GM21576 (cell line): ENCODE results near the gene CDH12.
"Not testable (repeated sequence)": the region's sequence is repeated elsewhere in the genome, so short reads cannot be mapped to it uniquely, and the experiment has no call there.

Experiments
- ATAC-seq: cut with Tn5 transposase; IDR thresholded peaks from one replicate; pipeline ENCODE4 v1.9.1; 2021; ENCODE audit warnings: mild to moderate bottlenecking, moderate library complexity; ENCODE audit not compliant: unreplicated experiment

The CDH12 gene

DNA sequence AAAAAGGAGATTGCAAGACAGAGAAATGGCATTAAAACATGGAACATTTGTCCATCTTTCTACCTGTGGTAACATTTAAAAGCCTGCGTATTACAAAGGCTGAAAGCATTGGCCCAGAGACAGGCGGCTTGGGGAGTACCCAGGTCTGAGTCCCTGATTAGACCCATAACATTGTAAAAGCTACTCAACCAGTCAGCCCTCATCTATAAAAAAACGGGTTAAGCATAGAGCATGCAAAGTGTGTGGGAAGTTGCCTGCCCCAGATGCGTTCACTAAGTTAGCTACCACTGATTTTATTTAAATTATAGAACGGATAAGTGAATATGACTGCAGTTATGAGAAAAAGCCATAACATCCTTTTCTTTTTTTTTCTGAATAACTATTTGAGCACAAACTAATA lies 276.1 kb downstream of the CDH12 start:
- ATAC-seq = no peak

DNA sequence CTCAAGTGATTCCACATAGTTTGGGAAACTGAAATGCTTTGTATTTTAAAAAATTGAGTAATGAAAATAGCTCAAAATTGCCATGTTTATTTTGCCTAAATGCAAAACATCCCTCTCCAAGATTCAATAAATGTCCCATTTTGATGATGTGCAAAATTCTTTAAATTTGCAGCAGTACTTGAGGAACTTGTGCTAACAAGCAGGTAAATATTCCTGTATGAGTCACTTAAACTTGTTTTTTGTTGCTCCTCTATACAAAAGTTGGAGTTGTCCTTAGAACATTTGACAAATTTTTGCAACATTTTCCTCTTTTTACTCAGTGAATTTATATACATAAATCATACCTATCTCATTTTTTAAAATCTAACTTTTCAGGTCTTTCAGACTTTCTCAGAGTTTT lies 280.2 kb downstream of the CDH12 start:
- no peak for ATAC-seq

DNA sequence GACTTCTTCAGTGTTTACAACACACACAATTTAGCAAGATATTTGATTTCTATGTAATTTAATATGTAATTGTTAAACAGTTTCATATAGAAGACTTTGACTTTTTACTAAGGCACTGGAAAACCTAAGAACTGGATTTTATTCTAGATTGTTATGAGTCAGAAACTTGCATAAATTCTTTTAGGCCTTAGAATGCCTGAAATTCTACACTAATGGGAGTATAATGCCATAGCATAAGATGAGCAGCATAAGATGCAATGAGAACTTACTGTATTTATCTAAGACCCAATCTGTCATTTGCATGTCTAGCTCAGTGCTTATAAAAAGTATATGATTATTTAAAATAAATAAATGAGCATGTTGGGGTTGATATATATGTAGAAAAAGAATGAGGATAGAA lies 285.2 kb downstream of the CDH12 start:
- ATAC-seq = no peak

DNA sequence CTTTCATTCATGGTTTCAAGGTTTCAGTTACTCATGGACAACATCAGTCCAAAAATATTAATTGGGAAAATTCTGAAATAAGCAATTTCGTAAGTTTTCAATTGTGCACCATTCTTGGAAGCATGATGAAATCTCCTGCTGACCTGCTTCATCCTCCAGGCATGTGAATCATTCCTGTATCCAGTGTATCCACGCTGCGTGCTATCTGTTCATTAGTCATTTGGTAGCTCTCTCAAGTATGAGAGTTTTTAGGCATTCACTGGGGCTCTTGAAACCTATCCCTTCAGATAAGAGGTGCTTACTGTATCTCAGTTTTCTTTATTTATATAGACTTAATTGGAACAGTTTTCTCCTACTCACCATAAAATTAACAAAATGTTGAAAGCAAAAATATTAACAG lies 293.0 kb downstream of the CDH12 start:
- no peak for ATAC-seq

DNA sequence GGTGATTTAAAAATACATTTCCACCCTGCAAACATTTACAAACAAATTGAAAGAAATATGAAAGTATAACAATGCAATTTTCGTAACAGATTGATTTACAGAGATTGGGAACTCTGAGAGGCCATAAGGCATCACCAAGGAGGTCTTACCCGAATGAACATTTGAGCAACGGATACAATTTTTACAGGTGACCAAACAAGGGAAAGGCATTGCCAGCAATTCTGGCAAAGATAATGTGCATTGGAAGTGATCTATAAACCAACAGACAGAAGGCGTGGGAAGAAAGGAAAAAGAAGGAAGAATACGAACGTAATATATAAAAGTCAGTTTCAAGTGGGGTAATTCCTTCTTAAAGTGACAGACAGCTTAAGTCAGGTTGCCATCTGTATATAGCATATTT lies 295.9 kb downstream of the CDH12 start:
- no peak for ATAC-seq

DNA sequence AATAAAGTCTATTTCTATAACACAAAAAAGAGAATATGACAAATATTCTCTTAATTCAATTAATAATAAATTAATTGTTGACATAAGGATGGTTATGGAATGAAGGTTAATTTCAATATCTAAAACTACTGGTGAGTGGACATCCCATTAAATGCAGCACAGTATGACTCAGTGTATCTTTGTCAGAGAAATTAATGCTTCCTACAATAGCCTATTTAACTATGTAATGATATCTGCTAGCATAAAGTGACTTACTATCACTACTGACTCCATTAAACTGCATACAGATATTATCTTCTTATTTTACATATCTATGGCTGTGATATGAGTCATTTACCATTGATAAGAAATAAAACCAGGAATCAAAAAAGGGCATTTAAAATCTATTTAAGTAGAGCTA lies 298.7 kb downstream of the CDH12 start:
- ATAC-seq = no peak

DNA sequence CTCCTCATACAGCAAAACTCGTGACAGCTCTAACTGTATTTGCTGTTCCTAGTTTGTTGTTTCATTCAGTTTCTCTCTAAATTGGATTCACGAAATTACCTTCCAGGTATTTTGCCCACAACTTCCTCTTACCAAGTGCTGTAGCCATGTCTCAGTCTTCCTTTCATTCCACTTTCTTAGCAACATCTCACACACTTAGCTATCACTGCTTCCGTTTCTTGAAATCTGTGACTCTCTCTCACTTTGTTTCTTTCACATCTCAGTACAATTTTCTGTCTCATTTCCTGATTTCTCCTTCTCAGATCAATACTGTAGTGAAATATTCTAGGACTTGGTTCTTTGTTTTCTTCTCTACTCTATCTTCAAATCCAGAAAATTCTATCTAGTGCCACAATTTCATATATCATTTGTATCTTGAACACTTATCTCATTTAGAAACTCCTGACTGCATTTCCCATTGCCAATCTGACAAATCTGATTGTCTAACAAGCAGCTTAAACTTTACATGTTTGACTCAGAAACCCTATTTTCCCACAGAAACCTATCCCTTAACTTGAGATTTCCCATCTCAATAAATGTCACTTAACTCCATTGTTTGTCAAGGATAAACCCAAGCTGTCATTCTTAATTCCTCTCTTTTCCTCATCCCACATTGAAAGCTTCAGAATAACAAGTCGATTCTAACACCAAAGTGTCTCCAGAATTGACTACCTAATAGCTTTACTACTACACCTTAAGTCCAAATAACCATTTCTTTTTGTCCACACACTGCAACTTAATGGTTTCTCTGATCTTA lies 303.1 kb downstream of the CDH12 start:
- no peak for ATAC-seq

DNA sequence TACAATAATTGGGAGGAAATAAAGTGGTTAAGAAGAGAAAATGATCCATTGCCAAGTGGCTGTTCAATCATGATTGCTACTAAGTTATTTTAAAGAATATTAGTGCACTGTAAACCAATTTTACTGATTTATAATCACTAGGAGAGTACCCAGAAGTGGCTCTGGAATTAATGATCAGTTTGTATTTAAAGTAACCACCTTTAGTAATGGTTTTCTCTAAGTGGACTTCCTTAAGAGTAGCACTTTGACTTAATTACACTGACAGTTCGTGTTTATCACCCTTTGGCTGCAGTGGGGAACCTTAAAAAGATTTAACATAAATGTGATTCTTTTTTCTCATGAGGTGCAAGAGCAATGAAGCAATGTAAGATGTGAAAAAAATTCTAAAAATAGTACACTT lies 310.8 kb downstream of the CDH12 start:
- ATAC-seq = no peak

DNA sequence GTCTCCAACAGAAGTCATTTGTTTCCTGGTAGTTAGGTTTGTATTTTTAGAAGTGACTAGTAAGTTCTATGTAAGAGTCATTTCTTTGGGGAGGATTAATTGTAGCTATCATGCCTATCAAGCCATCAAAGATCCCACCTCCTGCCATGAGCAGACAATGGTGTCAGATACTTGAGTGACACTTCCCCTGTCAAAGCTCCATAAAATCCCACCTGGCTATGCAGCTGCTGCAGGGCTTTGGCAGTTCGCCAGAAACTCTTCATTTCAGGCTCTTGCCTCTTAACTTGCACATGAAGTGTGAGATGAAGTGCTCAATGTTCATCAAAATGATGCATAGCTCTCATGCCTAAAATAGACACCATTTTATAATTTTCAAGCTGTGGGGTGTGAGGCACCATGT lies 312.1 kb downstream of the CDH12 start:
- ATAC-seq = no peak

DNA sequence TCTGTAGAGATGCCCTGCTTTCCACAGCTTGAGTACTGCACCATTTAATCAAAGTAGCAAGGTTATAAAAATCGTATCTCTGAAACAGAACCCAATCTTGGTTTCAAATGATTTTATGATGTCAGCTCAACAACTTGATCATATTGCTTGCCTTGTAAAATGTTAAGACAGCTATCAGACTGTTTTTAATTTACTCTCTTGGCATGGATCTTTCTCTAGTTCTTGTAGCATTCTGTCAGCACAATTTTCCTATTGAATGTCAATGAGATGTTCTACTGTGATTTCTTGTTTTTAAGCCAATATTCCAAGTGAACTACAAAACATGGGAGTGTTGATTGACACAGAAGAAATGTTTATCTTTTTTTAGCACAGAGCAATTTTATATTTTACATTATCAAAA lies 313.4 kb downstream of the CDH12 start:
- no peak for ATAC-seq

DNA sequence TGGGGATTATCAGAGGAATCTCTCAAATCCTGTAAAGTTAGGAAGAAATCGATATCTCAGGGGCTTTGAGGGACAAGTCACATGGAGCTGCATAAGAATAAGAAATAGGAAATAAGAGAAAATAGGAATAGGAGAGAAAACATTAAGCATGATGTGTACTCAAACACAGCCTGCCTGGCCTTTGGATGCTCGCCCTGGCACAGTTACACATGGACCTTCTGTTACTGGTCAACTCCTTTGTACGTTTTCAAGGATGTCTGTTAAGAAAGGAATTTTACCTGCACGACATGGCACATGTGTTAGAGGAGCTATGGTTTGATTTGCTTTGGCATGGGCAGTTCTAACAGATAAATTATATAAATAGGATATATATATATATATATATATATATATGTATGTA lies 321.2 kb downstream of the CDH12 start:
- no peak for ATAC-seq

DNA sequence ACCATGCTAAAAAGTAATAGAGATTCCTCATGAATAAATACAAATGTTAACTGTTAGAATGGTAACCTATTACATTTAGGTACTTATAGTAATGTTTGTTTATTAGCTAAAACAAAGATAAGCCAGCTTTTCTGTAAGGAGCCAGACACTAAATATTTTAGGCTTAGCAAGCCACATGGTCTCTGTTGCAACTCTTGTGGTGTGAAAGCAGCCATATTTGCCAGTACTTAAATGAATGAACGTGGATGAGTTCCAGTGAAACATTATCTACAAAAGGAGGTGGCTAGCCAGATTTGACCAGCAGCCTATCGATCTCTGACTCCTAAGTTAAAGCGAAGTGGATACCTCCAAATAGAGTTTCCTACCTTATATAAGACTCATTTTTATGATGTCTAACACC lies 331.6 kb downstream of the CDH12 start:
- ATAC-seq = no peak

DNA sequence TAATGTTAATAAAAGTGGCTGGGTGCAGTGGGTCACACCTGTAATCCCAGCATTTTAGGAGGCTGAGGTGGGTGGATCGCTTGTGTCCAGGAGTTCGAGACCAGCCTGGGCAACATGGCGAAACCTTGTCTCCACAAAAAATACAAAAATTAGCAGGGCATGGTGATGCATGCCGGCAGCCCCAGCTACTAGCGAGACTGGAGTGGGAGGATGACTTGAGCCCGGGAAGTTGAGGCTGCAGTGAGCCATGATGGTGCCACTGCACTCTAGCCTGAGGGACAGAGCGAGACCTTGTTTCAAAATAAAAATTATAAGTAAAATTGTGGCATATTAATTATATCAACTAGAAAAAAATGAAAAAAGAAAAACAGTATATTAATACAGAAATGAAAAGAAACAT lies 336.6 kb downstream of the CDH12 start:
- ATAC-seq = not testable (repeated sequence)

DNA sequence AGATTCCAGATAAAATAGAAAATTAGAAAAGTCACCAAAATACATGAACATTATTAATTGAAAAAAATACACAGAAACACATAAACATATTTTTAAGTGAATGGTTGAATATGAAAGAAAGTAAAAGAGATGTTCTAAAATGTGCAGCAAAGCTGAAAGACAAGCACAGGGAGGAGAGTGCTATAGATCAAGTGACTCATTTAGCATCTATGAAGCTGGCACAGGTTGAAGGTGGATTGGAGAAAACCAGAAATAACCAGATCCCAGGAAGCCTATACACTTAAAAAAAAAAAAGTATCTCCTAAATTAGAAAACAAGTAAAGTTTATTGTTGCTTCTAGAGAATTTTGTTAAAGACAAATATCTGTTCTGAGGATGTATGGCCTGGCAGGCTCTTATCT lies 338.9 kb downstream of the CDH12 start:
- ATAC-seq = no peak

DNA sequence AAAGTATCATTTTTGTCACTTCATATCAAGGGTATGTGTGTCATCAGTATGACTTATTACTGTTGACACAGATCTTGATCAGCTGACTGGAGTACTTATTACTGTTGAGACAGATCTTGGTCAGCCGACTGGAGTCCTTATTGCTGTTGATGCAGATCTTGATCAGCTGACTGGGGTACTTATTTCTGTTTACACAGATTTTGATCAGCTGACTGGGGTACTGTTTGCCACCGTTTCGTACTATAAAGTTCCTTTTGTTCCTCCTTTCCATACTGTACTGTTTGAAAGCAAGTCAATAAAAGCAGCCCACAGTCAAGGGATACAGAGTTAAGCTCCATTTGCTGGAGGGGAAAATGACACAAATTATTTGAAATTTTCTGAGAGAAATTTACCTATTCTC lies 347.3 kb downstream of the CDH12 start:
- ATAC-seq = no peak

DNA sequence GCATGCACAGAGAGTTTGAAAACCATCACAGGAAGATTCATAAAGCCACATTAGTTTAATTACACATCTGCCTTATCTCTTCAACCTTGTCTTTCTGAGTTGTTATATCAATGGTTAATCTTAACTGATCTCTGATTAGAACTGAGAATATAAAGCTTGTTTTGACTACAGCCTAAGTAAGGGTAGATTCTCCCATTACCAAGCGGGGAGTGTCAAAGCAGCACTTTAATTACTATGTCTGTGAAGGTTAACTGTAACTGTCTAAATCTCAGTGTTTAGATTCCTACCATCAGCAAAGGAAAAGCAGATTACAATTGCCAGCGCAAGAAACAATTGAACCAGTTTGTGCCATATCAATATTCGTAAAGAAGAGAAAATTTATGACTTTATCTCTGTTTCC lies 348.7 kb downstream of the CDH12 start:
- no peak for ATAC-seq

DNA sequence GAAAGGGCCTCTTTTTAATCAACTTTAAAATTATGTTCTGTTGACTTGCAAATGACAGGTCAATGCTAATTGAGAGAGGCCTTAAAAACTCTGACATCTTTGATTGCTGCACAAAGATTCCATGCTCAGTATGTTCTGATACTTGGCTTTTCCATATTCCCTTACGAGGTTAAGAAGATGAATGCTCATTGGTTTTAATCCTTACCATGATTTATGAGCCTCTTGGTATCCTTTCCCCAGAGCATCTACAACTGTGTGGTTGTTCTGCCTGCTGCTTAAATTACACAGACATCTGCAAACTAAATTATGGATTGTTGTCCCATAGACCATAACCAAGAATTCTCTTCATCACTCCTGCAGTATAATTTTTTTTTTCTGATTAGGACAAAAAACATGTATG lies 352.6 kb downstream of the CDH12 start:
- ATAC-seq = no peak

DNA sequence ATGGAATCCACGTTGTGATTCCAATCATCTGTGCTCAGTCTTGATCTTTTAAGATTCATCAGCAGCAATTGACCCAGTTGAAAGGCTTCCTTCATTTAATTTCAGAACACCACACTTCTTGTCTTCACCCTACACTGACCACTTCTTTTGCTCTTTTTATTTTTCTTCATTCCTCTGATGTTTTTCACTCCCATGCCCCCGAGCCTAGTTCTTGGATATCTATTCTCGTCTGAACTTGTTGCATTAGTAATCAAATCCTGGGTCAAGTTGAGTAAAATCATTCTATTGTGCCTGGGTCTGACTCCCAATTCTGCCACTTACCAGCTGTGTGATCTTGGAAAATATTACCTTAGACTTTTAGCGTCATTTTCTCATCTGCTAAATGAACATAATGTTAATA lies 356.5 kb downstream of the CDH12 start:
- no peak for ATAC-seq

DNA sequence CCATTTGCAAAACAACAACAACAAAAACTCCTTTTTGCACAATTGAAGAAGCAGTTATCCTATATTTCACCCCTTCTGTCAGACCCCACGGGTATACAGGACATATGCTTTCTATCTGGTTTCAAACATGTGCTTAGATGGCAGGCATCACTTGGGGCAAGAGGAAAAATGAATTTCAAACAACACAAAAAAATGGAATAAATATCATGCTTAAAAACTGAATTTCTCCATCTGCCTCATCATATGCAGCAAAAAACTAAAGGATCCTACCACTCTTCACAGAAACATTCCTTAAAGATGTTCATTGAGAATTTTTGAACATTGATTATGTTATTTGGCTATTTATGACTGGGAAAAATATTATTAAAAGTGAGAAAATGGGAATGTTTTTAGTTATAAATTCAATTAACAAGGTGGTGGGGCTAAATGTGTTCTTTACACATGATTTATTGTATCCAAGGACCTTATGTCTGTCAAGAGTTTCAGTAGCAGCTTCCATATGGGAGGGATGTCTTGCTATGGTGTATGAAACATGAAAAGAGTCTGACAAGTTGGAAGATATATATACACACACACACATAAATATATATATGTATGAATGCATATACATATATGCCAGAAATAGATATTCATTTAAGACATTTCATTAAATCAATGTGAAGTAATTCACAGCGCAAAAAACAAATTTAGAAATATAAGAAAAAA lies 358.0 kb downstream of the CDH12 start:
- ATAC-seq = no peak

DNA sequence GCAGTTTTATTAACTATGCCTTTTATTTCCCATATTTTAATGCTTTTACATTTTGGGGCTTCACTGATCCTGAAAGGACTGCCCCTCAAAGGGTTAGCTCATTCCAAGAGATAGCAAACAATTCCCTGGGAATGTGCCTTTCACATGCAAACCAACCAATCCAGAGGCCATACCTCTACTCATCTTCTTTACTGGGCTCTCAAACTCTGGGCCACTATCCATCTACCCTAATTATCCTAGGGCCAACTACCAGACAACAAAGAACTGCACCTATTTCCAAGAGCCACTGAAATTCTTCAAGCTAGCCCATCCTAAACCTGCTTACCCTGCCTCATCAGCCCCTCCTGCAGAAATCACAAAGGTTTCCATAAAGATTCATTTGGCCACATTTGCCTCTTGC lies 364.7 kb downstream of the CDH12 start:
- no peak for ATAC-seq

DNA sequence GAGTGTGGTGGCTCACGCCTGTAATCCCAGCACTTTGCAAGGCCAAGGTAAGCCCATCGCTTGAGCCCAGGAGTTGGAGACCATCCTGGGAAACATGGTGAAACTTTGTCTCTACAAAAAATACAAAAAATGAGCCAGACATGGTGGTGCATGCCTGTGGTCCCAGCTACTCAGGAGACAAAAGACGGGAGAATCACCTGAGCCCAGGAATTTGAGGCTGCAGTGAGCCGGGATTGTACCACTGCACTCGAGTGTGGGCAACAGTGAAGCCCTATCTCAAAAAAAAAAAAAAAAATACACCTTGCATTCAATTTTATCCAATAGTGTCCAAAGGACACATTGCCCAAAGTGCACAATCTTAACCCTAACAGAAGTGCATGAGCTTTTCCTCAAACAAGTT lies 372.8 kb downstream of the CDH12 start:
- no peak for ATAC-seq

DNA sequence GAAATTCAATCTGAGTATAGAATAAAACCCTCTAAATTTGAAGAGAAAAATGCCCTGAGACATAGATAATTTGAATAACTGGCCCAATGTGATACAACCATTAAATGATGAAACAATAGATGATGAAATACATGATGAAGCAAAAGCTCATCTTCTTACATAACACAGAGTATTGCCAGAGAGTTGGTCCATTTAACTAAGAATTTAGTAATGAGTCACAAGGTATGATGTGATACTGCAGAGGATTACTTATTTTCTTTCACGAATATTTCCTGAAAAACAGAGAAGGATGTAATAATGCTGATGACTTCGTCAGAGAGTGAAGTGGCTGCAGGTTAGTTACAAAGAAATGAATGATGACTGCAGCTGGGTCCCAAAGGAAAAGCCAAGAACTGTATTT lies 379.3 kb downstream of the CDH12 start:
- ATAC-seq = no peak

DNA sequence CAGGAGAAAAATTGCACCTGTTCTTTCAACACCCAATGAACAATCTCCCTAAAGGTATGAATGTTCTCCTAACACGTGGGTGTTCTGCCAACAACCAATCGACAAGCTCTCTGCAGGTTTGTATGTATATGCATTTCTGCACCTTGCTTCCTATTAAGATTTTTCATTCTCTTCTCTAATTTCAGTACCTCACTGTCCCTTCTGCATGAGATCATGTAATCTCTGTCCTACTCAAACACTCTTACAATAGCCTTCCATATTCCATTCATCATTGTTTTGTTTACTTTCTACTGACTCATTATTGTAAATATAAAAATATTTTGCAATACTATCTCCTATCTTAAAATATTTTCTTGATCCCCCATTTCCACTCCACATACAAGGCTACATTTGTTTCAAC lies 382.0 kb downstream of the CDH12 start:
- ATAC-seq = no peak
